Naive thymus-derived CD8-positive, alpha-beta T cell (primary cell): ENCODE measurements around the gene C1QTNF12. TPM values are rescaled to one million over a fixed set of nuclear protein-coding genes. Genes with fewer than 3 reads are reported as not detected.

ENCODE experiments used
- ATAC-seq, 2 donors: fragments of 150-1000 bp; cut with Tn5 transposase in 1 of 2; sonication (Bioruptor Pico), chemical (Tn5 transposase) in 1 of 2; 1 replicate in 1 of 2; 2 replicates in 1 of 2; pipeline ENCODE4 v1.10.0; 2021; ENCODE audit warnings: mild to moderate bottlenecking in 2 of 2, moderate library complexity in 2 of 2
- POLR2A ChIA-PET: fragments of 350-600 bp; sonication (Branson Sonifier 250); formaldehyde crosslinking; loops from one replicate; lab custom pipeline; 2021; ENCODE audit warnings: antibody characterized with exemption; lab: Charles Lee
- DNase-seq, 10 donors: peaks; one replicate each; pipeline versions ENCODE4 v3.0.0 to v3.0.0-alpha.2; 2020 to 2022
- H3K27ac Mint-ChIP-seq, 10 donors: one replicate each; pipeline ENCODE4 v1.8.0; 2020 to 2022; ENCODE audit warnings: mild to moderate bottlenecking in 10 of 10, mixed read lengths in 10 of 10, moderate library complexity in 4 of 10, inconsistent platforms in 1 of 10
- H3K27me3 Mint-ChIP-seq, 5 donors: one replicate each; pipeline ENCODE4 v1.8.0; 2021 to 2022; ENCODE audit warnings: mixed read lengths in 5 of 5
- H3K36me3 Mint-ChIP-seq, 3 donors: one replicate each; pipeline ENCODE4 v1.8.0; 2020 to 2022; ENCODE audit warnings: mixed read lengths in 3 of 3, mild to moderate bottlenecking in 2 of 3, inconsistent platforms in 1 of 3
- H3K4me1 Mint-ChIP-seq, 4 donors: one replicate each; pipeline ENCODE4 v1.8.0; 2021 to 2022; ENCODE audit warnings: mixed read lengths in 4 of 4
- H3K4me3 Mint-ChIP-seq, 10 donors: one replicate each; pipeline ENCODE4 v1.8.0; 2020 to 2022; ENCODE audit warnings: mild to moderate bottlenecking in 10 of 10, mixed read lengths in 10 of 10, moderate library complexity in 6 of 10, inconsistent platforms in 1 of 10
- H3K9me3 Mint-ChIP-seq, 9 donors: one replicate each; pipeline ENCODE4 v1.8.0; 2020 to 2022; ENCODE audit warnings: mixed read lengths in 9 of 9, mild to moderate bottlenecking in 3 of 9, inconsistent platforms in 1 of 9, moderate library complexity in 1 of 9
- polyA plus RNA-seq, 3 donors: library from polyadenylated mRNA; unstranded; fragments of 300-500 nt; fragmentation: Illumina TruSeq; gene quantifications; one replicate each; pipeline ENCODE4 v1.2.3, GENCODE V29; 2021
- total RNA-seq, 8 experiments: library from RNA in 2 of 8; stranded (reverse) in 2 of 8; gene quantifications; one replicate each; pipeline ENCODE4 v1.2.3 and lab custom pipeline; 2021 to 2026

Gene C1QTNF12
- total and polyA plus RNA-seq, 5 experiments from 2014 or later = 0.22 to 7.1 (median 5.0) TPM; not detected in 2

DNA sequence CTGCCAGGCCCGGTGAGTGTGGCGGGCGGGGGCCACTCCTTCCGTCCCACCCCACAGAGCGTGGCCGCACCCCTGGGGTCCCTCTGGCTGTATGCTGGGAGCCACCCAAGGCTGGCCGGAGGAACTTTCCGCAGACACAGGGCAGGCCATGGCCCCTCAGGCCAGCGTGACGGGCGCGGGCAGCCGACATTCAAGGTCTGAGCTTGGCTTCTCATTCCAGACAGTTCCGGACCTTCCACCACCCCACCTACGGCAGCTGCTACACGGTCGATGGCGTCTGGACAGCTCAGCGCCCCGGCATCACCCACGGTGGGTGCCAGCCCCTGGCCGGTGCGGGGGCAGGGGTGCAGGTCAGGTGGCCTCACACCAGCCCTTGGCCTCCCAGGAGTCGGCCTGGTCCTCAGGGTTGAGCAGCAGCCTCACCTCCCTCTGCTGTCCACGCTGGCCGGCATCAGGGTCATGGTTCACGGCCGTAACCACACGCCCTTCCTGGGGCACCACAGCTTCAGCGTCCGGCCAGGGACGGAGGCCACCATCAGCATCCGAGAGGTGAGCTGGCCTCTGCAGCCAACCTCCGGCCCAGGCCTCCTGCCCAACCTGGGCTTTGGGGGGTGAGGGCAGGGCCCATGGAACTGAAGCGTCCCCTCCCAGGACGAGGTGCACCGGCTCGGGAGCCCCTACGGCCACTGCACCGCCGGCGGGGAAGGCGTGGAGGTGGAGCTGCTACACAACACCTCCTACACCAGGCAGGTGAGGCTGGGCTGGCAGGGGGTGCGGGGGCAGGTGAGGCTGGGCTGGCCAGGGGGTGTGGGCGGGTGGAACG lies 41.0 kb upstream of the C1QTNF12 start:
- Mint-ChIP-seq H3K4me1 (peaks cover 3 to 13% (median 8%) of the 10 kb centered on the region in 4 donors), H3K36me3 (no peaks in the 10 kb centered on the region), H3K9me3 (no peaks in the 10 kb centered on the region), H3K4me3 (no peak overlapping the region), H3K27ac (no peak overlapping the region), H3K27me3 (peaks cover 0 to 9% (median 0%) of the 10 kb centered on the region in 5 donors)
- no peak for ATAC-seq
- POLR2A ChIA-PET = no interaction called here
- DNase-seq = no peak

- ATAC-seq (no peak), DNase-seq (no peak)
- peaks cover 0 to 9% (median 5%) of the 10 kb centered on the region in 4 donors for H3K4me1 Mint-ChIP-seq
Measured at GRCh38 chr1:1286313-1287261, 40.1 kb upstream of the C1QTNF12 start.

DNA sequence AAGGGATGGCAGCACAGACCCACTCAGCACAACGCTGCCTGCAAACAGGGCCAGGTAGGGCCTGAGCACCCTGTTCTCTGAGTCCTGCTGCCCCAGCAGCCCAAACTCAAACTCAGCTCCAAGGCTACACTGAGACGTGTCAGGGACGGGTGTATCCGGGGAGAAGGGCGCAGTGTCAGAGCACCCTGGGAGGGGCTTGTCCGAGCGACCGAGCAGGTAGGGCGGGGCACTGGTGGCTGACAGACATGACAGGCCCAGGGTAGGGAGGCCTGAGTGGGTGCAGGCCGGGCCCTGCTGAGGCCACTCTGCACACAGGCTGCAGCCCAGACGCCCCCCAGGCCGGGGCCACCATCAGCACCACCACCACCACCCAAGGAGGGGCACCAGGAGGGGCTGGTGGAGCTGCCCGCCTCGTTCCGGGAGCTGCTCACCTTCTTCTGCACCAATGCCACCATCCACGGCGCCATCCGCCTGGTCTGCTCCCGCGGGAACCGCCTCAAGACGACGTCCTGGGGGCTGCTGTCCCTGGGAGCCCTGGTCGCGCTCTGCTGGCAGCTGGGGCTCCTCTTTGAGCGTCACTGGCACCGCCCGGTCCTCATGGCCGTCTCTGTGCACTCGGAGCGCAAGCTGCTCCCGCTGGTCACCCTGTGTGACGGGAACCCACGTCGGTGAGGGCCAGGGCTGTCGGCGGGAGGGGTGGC lies 39.2 kb upstream of the C1QTNF12 start:
- no peaks in the 10 kb centered on the region for H3K9me3 Mint-ChIP-seq
- H3K4me3 Mint-ChIP-seq = no peak overlapping the region
- H3K27ac Mint-ChIP-seq = no peak overlapping the region
- POLR2A ChIA-PET = interaction anchor here (0.9 to 1.6 kb wide), 2 partner anchors 10 to 19 kb away, joined by 3 read pairs; no protein-coding TSS in a partner anchor
- no peak for ATAC-seq
- no peak for DNase-seq
- peaks cover 0 to 9% (median 5%) of the 10 kb centered on the region in 4 donors for H3K4me1 Mint-ChIP-seq
- H3K36me3 Mint-ChIP-seq = no peaks in the 10 kb centered on the region
- peaks cover 0 to 9% (median 0%) of the 10 kb centered on the region in 5 donors for H3K27me3 Mint-ChIP-seq

More at GRCh38 chr1:1286313-1287261, 40.1 kb upstream of the C1QTNF12 start:
- no peaks in the 10 kb centered on the region for H3K9me3 Mint-ChIP-seq
- no peaks in the 10 kb centered on the region for H3K36me3 Mint-ChIP-seq
- POLR2A ChIA-PET = interaction anchor here (0.9 kb wide), 1 partner anchor 11 kb away, joined by 3 read pairs; no protein-coding TSS in a partner anchor
- H3K27me3 Mint-ChIP-seq = peaks cover 0 to 9% (median 0%) of the 10 kb centered on the region in 5 donors
- H3K27ac Mint-ChIP-seq = no peak overlapping the region
- no peak overlapping the region for H3K4me3 Mint-ChIP-seq

GRCh38 chr1:1285102-1285571 lies 38.6 kb upstream of the C1QTNF12 start:
- H3K36me3 Mint-ChIP-seq = no peaks in the 10 kb centered on the region

DNA sequence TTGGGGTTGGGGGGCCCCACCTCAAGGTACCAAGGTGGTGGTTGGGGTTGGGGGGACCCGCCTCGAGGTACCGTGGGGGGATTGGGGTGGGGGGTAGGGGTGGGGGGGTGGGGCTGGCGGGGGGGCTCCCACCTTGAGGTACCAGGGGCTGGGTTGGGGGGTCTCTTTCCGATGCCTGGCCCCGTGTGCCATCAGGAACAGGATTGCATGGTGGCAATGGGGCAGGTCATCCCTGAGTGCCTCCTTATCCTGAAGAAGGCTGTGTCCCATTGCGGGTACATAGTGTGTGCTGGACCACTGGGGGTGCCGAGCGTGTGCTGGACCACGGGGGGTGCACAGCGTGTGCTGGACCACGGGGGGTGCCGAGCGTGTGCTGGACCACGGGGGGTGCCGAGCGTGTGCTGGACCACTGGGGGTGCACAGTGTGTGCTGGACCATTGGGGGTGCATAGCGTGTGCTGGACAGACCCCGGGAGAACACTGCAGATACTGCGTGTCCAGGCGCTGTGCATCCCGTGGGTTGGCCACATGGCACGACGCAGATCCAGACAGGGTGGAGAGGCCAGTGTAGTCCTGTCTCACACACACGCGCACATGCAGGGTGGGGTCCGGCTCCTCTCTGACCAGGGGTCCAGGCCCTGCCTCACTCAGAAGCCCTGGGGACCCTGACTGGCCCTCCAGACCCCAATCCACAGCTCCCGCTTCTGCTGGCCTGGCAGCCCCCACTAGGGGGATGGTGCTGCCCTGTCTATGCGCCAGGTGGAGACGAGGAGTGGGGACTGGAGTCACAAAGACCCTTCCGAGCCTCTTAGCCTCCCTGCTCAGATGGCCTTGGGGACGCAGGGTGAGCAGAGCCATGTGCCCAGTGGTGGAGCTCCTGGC lies 37.9 kb upstream of the C1QTNF12 start:
- H3K36me3 Mint-ChIP-seq = no peaks in the 10 kb centered on the region
- H3K27ac Mint-ChIP-seq = no peak overlapping the region
- DNase-seq = no peak
- no peak for ATAC-seq
- H3K4me3 Mint-ChIP-seq = no peak overlapping the region
- peaks cover 0 to 4% (median 1%) of the 10 kb centered on the region in 4 donors for H3K4me1 Mint-ChIP-seq
- POLR2A ChIA-PET = interaction anchor here (1.6 kb wide), 1 partner anchor 21 kb away, joined by 3 read pairs; no protein-coding TSS in a partner anchor
- no peaks in the 10 kb centered on the region for H3K27me3 Mint-ChIP-seq
- no peaks in the 10 kb centered on the region for H3K9me3 Mint-ChIP-seq

More at GRCh38 chr1:1285102-1285571, 38.6 kb upstream of the C1QTNF12 start:
- Mint-ChIP-seq H3K9me3 (no peaks in the 10 kb centered on the region), H3K27ac (no peak overlapping the region), H3K4me3 (no peak overlapping the region), H3K4me1 (peaks cover 0 to 6% (median 4%) of the 10 kb centered on the region in 4 donors), H3K27me3 (peaks cover 0 to 4% (median 0%) of the 10 kb centered on the region in 5 donors)
- no peak for DNase-seq
- no peak for ATAC-seq
- POLR2A ChIA-PET = interaction anchor here (1.6 kb wide), 1 partner anchor 20 kb away, joined by 3 read pairs; no protein-coding TSS in a partner anchor

DNA sequence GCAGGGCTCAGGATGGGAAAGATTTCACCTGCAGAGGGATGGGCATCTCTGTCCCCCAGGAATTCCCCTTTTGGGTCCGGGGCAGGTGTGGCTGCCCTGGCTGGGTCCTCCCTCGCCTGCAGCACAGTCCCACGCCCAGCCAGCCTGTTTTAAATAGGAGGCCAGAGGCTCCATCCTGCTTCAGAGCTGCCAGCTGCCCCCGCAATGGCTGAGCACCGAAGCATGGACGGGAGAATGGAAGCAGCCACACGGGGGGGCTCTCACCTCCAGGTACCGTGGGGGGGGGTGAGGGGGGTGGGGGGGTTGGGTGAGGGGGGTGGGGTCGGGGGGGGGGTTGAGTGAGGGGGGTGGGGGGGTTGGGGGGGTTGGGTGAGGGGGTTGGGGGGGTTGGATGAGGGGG lies 37.3 kb upstream of the C1QTNF12 start:
- H3K27ac Mint-ChIP-seq = peak overlapping the region in 1 of 10 donors; percentile 19
- DNase-seq (no peak), ATAC-seq (no peak)
- POLR2A ChIA-PET = no interaction called here
- H3K27me3 Mint-ChIP-seq = no peaks in the 10 kb centered on the region
- H3K4me3 Mint-ChIP-seq = no peak overlapping the region
- no peaks in the 10 kb centered on the region for H3K9me3 Mint-ChIP-seq
- H3K36me3 Mint-ChIP-seq = no peaks in the 10 kb centered on the region
- peaks cover 0 to 4% (median 1%) of the 10 kb centered on the region in 4 donors for H3K4me1 Mint-ChIP-seq

DNA sequence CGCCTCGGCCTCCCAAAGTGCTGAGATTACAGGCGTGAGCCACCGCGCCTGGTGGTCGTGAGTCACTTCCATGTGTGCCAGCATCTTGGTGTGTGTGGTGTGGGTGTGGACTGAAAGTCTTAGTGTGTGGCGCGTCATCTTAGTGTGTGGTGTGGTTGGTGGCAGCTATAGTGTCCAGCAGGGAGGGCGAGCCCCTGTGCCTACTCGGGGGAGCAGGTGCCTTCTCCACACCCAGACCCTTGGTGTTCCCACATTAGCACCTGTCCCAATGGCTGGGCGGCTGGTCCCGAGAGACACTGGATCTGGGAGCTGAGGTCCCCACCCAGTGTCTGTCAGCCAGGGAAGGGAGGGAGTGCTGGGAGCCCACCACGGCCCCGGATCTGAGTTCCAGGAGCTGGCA lies 36.5 kb upstream of the C1QTNF12 start:
- no peak overlapping the region for H3K4me3 Mint-ChIP-seq
- no peak for DNase-seq

DNA sequence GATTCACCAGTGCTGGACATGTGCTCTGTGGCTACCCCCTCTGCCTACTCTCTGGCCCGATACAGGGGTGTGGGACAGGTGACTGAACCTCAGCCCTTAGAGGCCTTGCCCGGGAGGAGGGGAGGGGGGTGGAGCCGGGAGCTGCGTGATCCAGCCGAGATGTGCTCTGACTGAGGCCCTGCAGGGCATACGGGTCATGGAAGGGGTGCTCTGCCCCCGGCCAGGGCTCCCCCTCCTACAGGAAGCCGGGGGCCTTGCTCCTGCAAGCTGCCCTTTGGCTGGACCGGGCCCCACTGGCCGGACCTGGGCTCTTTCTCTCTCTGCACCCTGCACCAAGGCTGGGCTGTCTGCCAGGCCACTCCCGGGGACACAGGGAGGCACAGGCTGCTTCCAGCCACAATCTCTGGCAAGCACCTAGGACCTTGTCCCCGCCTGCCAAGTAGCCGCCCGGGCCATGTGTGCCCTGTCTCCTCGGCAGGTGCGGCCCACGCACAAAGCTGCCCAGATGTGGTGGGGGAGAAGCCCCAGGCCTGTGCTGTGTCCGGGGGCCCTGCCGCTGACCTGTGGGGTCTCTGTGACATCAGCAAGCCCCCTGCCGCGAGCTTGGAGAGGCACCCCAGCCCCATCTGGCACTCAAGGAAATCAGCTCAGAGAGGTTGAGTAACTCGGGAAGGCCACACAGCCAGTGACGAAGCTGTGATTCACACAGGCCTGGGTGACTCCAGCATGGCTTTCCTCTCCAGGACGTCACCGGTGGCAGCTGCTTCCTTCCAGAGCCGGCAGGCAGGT lies 35.2 kb upstream of the C1QTNF12 start:
- Mint-ChIP-seq H3K9me3 (no peaks in the 10 kb centered on the region), H3K36me3 (no peaks in the 10 kb centered on the region), H3K4me1 (peaks cover 0 to 4% (median 1%) of the 10 kb centered on the region in 4 donors), H3K27me3 (no peaks in the 10 kb centered on the region), H3K4me3 (no peak overlapping the region), H3K27ac (no peak overlapping the region)
- ATAC-seq = no peak
- POLR2A ChIA-PET = interaction anchor here (0.8 kb wide), 1 partner anchor 9 kb away, joined by 3 read pairs; the partner anchor contains the start of gene UBE2J2
- DNase-seq = no peak

More for the DNA sequence above, 36.5 kb upstream of the C1QTNF12 start:
- peaks cover 0 to 4% (median 1%) of the 10 kb centered on the region in 4 donors for H3K4me1 Mint-ChIP-seq
- POLR2A ChIA-PET = no interaction called here
- H3K27ac Mint-ChIP-seq = no peak overlapping the region
- no peaks in the 10 kb centered on the region for H3K9me3 Mint-ChIP-seq
- H3K36me3 Mint-ChIP-seq = no peaks in the 10 kb centered on the region
- no peaks in the 10 kb centered on the region for H3K27me3 Mint-ChIP-seq
- ATAC-seq = no peak

DNA sequence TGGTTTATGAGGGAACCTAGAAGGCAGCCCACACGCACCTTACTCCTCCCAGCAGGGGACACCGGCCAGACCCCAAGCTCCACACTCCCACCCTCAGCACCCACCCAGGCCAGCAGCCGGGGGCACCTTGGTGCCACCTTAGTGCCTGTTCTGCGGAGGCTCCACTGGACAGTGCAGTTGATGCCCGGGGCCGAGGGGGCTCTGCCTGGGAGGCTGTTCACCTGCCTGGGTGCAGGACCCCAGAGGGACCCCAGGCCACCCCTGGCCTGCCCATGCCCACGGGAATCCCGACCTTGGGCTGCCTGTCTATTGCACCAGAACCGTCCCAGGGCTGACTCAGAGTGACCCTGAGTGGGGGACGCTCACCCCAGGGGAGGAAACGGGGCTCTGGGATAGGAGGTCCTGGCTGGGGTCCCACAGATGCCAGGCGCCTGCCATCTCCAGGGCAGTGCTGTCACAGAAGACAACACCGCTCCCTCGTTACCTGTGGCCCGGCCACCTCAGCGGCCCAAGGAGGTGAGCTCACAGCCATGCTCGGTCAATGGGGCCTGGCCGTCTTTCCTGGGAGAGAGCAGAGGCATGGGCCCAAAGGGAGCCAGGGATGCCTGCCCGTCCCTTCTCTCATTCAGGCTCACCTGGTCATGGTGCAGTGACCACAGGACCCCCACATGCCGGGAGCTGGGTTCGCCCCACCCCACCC lies 34.4 kb upstream of the C1QTNF12 start:
- DNase-seq (no peak), ATAC-seq (no peak)
- H3K9me3 Mint-ChIP-seq = no peaks in the 10 kb centered on the region
- no peaks in the 10 kb centered on the region for H3K27me3 Mint-ChIP-seq
- no peak overlapping the region for H3K4me3 Mint-ChIP-seq
- H3K27ac Mint-ChIP-seq = no peak overlapping the region
- no peaks in the 10 kb centered on the region for H3K36me3 Mint-ChIP-seq
- H3K4me1 Mint-ChIP-seq = peaks cover 0 to 4% (median 1%) of the 10 kb centered on the region in 4 donors
- POLR2A ChIA-PET = no interaction called here

DNA sequence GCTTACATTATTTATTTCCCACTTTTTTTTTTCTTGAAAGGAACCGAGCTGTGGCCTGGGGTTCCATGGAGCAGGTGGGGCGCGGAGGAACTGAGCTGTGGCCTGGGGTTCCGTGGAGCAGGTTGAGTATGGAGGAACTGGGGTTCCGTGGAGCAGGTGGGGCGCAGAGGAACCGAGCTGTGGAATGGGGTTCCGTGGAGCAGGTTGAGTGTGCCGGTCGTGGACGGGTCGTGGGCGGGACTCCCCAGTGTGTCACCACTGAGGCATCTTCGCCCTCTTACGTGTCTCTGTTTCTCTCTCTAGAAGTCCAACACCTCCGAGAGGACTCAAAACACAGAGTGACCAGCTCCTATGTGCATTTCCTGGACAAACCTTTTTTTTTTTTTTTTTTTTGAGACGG lies 32.5 kb upstream of the C1QTNF12 start:
- Mint-ChIP-seq H3K9me3 (no peaks in the 10 kb centered on the region), H3K4me3 (no peak overlapping the region), H3K27ac (no peak overlapping the region), H3K36me3 (no peaks in the 10 kb centered on the region), H3K4me1 (peaks cover 0 to 9% (median 1%) of the 10 kb centered on the region in 4 donors), H3K27me3 (no peaks in the 10 kb centered on the region)
- no peak for ATAC-seq
- POLR2A ChIA-PET = interaction anchor here (0.7 to 1.1 kb wide), 2 partner anchors 119 to 257 kb away, joined by 3 to 4 read pairs; no protein-coding TSS in a partner anchor
- DNase-seq = no peak
